OCI-LY1 (cell line): ENCODE measurements around the gene EID3.

Source experiments
- H2AFZ ChIP-seq: fragments of 200-600 bp; sonication (generic), shearing (Covaris generic); 2 replicates; pipeline ENCODE4 v1.6.0; 2014; ENCODE audit warnings: antibody characterized with exemption, mild to moderate bottlenecking, low read length
- H3F3A ChIP-seq: fragments of 200-600 bp; sonication (generic), shearing (Covaris generic); 2 replicates; pipeline ENCODE4 v1.6.0; 2014; ENCODE audit warnings: mild to moderate bottlenecking, antibody characterized with exemption, low read length, moderate library complexity; ENCODE audit not compliant: insufficient read depth
- H3K27ac ChIP-seq: fragments of 200-600 bp; sonication (generic); 2 replicates; pipeline ENCODE4 v1.5.1; 2014; ENCODE audit warnings: low read length, mixed run types, mild to moderate bottlenecking, low read depth; ENCODE audit not compliant: poor library complexity, severe bottlenecking
- H3K27me3 ChIP-seq: fragments of 200-600 bp; sonication (generic); 2 replicates; pipeline ENCODE4 v1.6.0; 2014; ENCODE audit warnings: antibody characterized with exemption, mild to moderate bottlenecking, low read length, moderate library complexity; ENCODE audit not compliant: insufficient read depth
- H3K36me3 ChIP-seq: fragments of 200-600 bp; sonication (generic); 2 replicates; pipeline ENCODE4 v1.6.1; 2014; ENCODE audit warnings: mild to moderate bottlenecking, antibody characterized with exemption, low read length, moderate library complexity, mixed read lengths; ENCODE audit not compliant: insufficient read depth
- H3K4me1 ChIP-seq: fragments of 200-600 bp; sonication (generic); 2 replicates; pipeline ENCODE4 v1.5.1; 2014; ENCODE audit warnings: mild to moderate bottlenecking, low read length, moderate library complexity; ENCODE audit not compliant: insufficient read depth, severe bottlenecking
- H3K4me2 ChIP-seq: fragments of 200-600 bp; sonication (generic), shearing (Covaris generic); 2 replicates; pipeline ENCODE4 v1.6.1; 2014; ENCODE audit warnings: low read length
- H3K4me3 ChIP-seq: fragments of 200-600 bp; sonication (generic); 2 replicates; pipeline ENCODE4 v1.5.1; 2014; ENCODE audit warnings: low read length, low read depth, mild to moderate bottlenecking, mixed read lengths; ENCODE audit not compliant: poor library complexity, severe bottlenecking
- H3K79me2 ChIP-seq: fragments of 200-600 bp; shearing (Covaris generic); 2 replicates; pipeline ENCODE4 v1.6.1; 2016; ENCODE audit warnings: mixed run types, low read length, mixed read lengths; ENCODE audit not compliant: insufficient read depth
- H3K9ac ChIP-seq: fragments of 200-600 bp; sonication (generic), shearing (Covaris generic); 2 replicates; pipeline ENCODE4 v1.6.1; 2014; ENCODE audit warnings: mild to moderate bottlenecking, low read length, mixed read lengths
- H3K9me2 ChIP-seq: fragments of 200-600 bp; sonication (generic), shearing (Covaris generic); 2 replicates; pipeline ENCODE4 v1.6.1; 2014; ENCODE audit warnings: low read depth, mild to moderate bottlenecking, low read length, mixed read lengths
- H3K9me3 ChIP-seq: fragments of 200-600 bp; shearing (Covaris generic); 2 replicates; pipeline ENCODE4 v1.6.1; 2014; ENCODE audit warnings: low read length, mixed read lengths
- H4K20me1 ChIP-seq: fragments of 200-600 bp; sonication (generic), shearing (Covaris generic); 2 replicates; pipeline ENCODE4 v1.6.0; 2016; ENCODE audit warnings: mild to moderate bottlenecking, low read length; ENCODE audit not compliant: insufficient read depth
- EZH2 ChIP-seq: fragments of 200-600 bp; sonication (generic), shearing (Covaris generic); IDR thresholded peaks from 2 replicates; pipeline ENCODE4 v1.8.0; 2017; ENCODE audit warnings: borderline replicate concordance, mixed run types, mild to moderate bottlenecking, antibody characterized with exemption, low read length, moderate library complexity, mixed read lengths
- TF ChIP-seq, protein P1 (sequence below): fragments of 200-600 bp; sonication (generic), shearing (Covaris generic); IDR thresholded peaks from 2 replicates; pipeline ENCODE4 v1.5.1; 2017; ENCODE audit warnings: mild to moderate bottlenecking, antibody characterized with exemption, low read length, moderate library complexity, mixed read lengths

Gene EID3

DNA sequence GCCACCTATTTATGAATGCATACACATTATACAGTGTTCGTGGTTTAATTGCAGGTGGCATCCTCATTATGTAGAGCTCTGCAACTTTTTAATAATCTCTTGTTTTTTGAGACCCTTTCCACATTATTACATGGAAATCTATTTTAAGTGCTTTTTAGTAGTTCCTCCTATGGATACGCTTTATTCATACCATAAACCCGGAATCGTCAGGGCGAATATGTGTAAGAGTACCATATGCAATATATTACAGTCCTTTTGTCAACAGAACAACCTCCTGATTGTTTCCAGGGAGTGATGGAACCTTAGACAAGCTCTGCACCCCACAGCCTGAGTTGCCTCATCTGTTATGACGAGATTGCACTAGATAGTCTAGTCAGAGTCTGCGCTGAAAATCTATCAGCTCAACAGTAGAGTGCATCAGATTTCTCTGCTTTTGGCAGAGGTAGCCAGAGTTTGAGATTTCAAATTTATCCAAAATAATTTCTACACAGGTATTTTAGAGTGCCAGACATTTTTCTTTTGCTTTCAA lies 33.6 kb downstream of the EID3 start:
- no peak overlapping the region for H3K9ac ChIP-seq
- no peak overlapping the region for H3K4me3 ChIP-seq
- no peaks in the 10 kb centered on the region for H4K20me1 ChIP-seq
- H3K9me3 ChIP-seq, result no peaks in the 10 kb centered on the region
- H3K27me3 ChIP-seq, result no peaks in the 10 kb centered on the region
- H2AFZ ChIP-seq, result no peak overlapping the region
- H3K4me2 ChIP-seq, result no peak overlapping the region
- no peak overlapping the region for H3K27ac ChIP-seq
- H3K79me2 ChIP-seq, result no peaks in the 10 kb centered on the region
- H3F3A ChIP-seq, result no peaks in the 10 kb centered on the region
- H3K4me1 ChIP-seq, result no peaks in the 10 kb centered on the region
- no peaks in the 10 kb centered on the region for H3K9me2 ChIP-seq
- H3K36me3 ChIP-seq, result peaks cover 68% of the 10 kb centered on the region
- TF ChIP-seq, protein P1, sequence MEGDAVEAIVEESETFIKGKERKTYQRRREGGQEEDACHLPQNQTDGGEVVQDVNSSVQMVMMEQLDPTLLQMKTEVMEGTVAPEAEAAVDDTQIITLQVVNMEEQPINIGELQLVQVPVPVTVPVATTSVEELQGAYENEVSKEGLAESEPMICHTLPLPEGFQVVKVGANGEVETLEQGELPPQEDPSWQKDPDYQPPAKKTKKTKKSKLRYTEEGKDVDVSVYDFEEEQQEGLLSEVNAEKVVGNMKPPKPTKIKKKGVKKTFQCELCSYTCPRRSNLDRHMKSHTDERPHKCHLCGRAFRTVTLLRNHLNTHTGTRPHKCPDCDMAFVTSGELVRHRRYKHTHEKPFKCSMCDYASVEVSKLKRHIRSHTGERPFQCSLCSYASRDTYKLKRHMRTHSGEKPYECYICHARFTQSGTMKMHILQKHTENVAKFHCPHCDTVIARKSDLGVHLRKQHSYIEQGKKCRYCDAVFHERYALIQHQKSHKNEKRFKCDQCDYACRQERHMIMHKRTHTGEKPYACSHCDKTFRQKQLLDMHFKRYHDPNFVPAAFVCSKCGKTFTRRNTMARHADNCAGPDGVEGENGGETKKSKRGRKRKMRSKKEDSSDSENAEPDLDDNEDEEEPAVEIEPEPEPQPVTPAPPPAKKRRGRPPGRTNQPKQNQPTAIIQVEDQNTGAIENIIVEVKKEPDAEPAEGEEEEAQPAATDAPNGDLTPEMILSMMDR, result no peak
- TF ChIP-seq EZH2, result no peak

DNA sequence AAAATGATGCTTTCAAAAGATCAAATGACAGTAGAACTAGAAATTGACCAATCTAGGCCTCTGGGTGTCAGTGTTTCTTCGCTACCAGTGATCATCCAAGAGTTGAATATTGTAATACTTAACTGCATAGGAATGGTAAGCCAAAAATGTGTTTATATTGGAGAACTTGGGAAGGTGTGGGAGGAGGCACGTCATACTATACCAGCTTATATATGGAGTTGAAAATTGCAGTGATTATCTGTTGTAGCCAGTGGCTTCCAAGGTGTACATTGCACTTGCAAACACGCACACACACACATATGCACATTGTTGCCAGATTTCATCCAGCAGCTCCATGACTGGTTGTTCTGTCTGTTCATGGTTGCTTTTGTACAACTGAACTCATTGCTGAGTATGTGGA lies 36.1 kb downstream of the EID3 start:
- Histone ChIP-seq H3K79me2 (no peaks in the 10 kb centered on the region), H3K27me3 (no peaks in the 10 kb centered on the region), H4K20me1 (no peaks in the 10 kb centered on the region), H2AFZ (no peak overlapping the region), H3K4me3 (no peak overlapping the region), H3K4me1 (no peaks in the 10 kb centered on the region), H3K27ac (no peak overlapping the region), H3K9me2 (no peaks in the 10 kb centered on the region), H3K9ac (no peak overlapping the region), H3K9me3 (no peaks in the 10 kb centered on the region), H3F3A (no peaks in the 10 kb centered on the region), H3K4me2 (no peak overlapping the region), H3K36me3 (peaks cover 68% of the 10 kb centered on the region)
- TF ChIP-seq, protein P1, result no peak
- TF ChIP-seq EZH2, result no peak

DNA sequence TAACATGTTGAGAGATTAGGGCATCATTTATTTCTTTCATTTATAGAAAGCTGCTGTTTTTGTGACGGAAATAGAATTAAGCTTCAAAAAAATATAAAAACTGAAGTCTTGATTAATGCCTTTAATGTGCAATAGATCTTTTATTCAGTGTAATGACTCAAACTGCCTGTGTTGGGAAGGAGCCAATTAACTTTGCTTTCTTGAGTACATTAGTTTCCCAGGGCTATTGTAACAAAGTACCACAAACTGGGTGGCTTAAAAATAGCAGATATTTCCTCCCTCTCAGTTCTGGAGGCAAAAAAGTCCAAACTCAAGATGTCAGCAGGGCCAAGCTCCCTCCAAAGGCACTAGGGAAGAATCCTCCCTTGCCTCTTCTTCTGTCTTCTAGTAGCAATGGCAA lies 36.6 kb downstream of the EID3 start:
- TF ChIP-seq, protein P1, result no peak
- TF ChIP-seq EZH2, result no peak
- Histone ChIP-seq H3K9me3 (no peaks in the 10 kb centered on the region), H2AFZ (no peak overlapping the region), H3F3A (no peaks in the 10 kb centered on the region), H3K4me2 (no peak overlapping the region), H3K9ac (no peak overlapping the region), H3K27me3 (no peaks in the 10 kb centered on the region), H4K20me1 (no peaks in the 10 kb centered on the region), H3K9me2 (no peaks in the 10 kb centered on the region), H3K79me2 (no peaks in the 10 kb centered on the region), H3K27ac (no peak overlapping the region), H3K4me1 (no peaks in the 10 kb centered on the region), H3K4me3 (no peak overlapping the region), H3K36me3 (peaks cover 66% of the 10 kb centered on the region)
